IPS-18c (cell line): ENCODE measurements around the gene MEIOC.
"Not testable (repeated sequence)": the region's sequence is repeated elsewhere in the genome, so short reads cannot be mapped to it uniquely, and the experiment has no call there.

ENCODE experiments used
- H3K4me3 ChIP-seq: 2 replicates; pipeline ENCODE4 v1.7.0; 2013; ENCODE audit warnings: low read depth, mild to moderate bottlenecking, low read length, moderate library complexity; ENCODE audit not compliant: insufficient read depth
- H3K9me3 ChIP-seq: one replicate; pipeline ENCODE4 v1.6.1; 2013; ENCODE audit warnings: mild to moderate bottlenecking, low read length, moderate library complexity; ENCODE audit not compliant: control insufficient read depth, insufficient read depth

MEIOC gene

DNA sequence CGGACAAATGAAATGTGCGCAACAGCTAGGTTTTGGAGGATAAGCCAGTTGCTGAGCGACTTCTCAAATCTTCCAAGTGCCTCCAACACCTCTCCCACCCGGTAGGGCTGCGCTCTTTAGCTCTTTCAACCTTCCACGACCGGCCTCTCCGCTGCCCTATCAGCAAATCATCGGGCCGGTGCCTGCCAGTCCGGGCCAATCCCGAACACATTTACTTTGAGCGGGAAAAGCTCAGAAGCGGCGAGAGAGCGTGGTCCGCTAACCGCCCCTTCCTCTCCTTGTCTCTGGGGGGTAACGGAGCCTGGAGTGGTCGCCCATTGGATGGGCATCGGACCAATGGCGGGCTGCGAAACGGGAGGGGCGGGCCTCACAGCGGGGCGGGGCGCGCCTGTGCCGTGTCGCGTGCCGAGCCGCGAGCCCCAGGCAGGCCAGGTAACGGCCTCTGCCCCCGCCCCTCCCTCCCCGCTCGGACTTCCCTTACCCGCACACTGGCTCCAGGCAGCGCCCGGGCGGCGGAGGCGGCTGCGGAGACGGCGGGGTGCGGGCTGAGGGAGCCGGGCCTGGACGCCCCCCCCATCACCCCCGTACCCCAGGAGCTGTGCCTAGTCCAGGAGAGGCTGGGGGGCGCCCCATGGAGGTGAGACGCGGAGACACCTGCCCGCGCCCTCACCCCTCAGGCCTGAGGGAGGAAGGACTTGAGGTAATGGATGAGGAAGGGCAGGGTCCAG lies at the start of gene MEIOC:
MEIOC (plus strand) TSS at position 486 of the 728 bp plus-strand sequence; CDS start at position 632, 146 bp downstream.
- Histone ChIP-seq H3K9me3 (peaks cover 5% of the 10 kb centered on the region), H3K4me3 (peak within 1 kb of the TSS; percentile 47)

GRCh38 chr17:44606658-44607057 lies 49.6 kb upstream of the MEIOC start:
- Histone ChIP-seq H3K4me3 (no peak overlapping the region), H3K9me3 (peaks cover 2% of the 10 kb centered on the region)

DNA sequence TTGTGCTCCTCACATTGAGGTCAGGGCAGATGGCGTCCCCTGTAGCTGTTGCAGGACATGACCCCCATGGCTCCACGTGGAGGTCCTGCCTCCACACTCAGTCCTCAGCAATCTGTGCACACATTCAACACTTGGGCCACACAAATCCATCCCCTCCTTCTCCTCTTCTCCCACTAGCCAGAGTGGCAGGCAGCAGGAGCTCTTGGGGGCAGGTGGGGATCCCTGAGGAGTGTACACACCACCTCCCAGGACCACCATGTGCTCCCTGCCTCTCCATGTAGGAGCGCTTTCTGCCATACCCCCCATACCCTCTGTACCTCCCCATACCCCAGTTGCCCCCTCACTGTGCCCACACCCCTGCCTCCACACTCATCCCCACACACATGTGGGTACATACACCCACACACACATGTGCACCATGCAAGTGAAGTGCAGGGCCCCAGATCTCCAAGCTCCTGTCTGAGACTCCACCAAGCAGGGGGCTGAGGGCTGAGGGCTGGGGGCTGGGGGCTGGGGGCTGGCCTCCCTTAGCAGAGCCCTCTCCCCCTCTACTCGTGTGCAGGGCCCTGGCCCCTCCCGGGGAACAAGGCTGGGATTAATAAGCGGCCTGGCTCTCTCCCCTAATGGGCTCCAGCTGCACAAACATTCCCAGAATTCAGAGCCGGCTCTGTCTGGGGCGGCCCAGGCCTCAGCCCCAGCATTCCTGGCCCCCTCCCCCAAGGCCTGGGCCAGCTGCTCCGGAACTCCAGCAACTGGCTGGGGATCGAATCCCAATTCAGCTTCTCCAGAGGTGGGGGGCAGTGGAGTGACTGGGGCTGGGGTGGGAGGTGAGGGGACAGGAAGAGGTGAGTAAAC lies 48.2 kb upstream of the MEIOC start:
- H3K4me3 ChIP-seq, result no peak overlapping the region
- H3K9me3 ChIP-seq, result peaks cover 2% of the 10 kb centered on the region

DNA sequence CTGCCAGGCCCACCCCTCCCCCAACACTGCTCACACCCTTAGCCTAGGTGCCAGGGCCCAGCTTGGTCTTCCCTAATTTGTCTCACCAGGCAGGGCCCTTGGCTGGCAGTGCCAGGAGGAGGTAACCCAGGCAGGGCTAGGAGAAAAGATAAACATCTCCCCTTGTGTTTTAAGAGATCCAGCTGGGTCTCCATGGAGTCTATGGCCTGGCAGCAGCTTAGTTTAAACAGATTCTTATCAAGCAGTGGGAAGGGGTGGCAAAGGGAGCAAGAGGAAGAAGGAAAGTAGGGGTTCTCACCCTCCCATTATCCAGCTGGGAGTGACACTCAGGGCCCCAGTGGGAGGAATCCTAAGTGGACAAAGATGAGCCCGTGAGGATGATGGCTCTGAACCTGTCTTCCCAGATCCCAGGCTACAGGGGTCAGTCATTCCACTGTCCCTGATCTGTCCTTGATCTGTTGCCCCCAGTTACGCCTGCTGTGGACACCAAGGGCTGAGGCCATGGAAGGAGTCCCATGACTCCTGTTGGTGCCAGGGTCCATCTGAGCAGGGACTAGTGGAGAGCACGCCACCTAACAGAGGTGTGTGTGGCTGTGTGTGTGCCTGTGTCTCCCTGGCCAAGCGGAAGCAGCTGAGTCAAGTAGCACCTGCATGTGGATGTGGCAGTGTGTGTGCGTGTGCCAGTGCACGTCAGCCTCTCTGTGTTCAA lies 47.4 kb upstream of the MEIOC start:
- Histone ChIP-seq H3K9me3 (peaks cover 2% of the 10 kb centered on the region), H3K4me3 (no peak overlapping the region)

DNA sequence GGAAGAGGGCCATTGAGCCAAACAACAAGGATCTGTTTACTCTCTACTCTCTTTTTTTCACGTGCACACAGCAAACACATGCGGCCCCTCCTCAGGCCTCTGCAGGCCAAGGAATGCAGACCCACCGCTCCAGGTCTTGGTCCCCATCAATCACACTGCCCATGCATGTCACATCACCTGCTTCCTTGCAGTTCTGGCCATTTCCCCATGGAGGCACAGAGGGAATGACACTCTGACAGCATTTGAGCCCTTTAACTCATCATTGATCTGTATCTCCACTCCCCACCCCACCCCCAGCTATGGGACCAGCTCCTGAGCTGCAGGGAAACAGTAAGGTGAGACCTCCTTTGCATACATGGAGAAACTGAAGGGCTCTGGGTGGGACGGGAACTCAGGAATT lies 45.9 kb upstream of the MEIOC start:
- H3K9me3 ChIP-seq, result peaks cover 2% of the 10 kb centered on the region
- H3K4me3 ChIP-seq, result no peak overlapping the region

DNA sequence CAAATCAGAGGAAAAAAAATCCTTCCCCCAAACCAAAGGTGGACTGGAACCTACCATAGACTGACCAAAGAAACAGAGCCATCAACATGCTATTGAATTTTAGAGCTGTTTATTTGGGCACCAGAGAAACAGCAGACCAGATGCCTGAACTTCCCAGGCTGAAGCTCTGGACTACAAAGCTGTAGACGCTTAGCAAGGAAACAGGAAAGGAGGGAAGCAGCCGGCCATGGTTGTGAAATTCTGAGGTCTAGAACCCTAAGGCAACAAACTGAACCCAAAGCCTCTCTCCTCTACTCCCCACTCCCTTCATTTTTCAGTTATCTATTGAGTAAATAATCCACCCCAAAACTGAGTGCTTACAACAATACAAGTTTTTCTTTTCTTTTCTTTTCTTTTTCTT lies 45.4 kb upstream of the MEIOC start:
- Histone ChIP-seq H3K4me3 (no peak overlapping the region), H3K9me3 (peaks cover 2% of the 10 kb centered on the region)

DNA sequence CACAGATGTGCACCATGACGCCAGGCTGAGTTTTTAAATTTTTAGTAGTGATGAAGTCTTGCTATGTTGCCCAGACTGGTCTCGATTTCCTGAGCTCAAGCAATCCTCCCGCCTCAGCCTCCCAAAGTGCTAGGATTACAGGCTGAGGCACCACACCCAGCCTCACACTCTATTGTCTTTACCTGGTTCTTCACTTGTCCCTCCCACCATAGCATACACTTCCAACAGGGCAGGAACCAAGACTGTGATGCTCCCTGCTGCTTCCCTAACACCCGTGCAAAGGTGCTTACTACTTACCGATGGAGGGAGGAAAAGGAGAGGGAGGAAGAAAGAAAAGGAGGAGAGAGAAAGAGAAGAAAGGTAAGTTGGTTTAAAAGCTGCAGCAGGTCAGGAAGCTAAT lies 41.4 kb upstream of the MEIOC start:
- H3K4me3 ChIP-seq, result no peak overlapping the region
- no peaks in the 10 kb centered on the region for H3K9me3 ChIP-seq

GRCh38 chr17:44618652-44619051 lies 37.6 kb upstream of the MEIOC start:
- H3K4me3 ChIP-seq, H3K9me3 ChIP-seq: not testable (repeated sequence)

DNA sequence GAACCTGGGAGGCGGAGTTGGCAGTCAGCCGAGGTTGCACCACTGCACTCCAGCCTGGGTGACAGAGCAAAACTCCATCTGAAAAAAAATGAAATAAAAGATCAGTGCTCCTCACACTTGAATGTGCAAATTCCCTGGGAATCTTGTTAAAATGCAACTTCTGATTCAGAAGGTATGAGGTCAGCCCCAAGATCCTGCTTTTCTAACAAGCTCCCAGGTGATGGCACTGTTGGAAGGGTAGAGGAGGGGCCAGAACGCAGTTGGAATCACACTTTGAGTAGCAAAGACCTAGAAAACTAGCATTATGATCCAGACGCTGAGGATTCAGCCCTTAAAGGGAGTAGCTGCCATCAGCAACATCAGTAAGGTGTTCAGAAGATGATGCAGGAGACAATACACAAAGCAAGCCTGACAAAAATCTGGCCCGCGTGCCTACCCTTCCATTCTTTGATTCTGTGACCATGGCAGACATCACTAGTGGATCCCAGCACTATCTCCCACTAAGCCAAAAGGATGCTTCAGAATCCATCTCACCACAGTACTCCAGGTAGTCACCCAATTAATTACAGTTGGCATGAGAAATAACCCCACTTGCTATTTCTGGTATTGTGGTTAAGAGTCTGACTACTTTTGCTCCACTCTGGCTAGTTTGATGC lies 33.1 kb upstream of the MEIOC start:
- no peaks in the 10 kb centered on the region for H3K9me3 ChIP-seq
- no peak overlapping the region for H3K4me3 ChIP-seq

GRCh38 chr17:44627513-44628242 lies 28.6 kb upstream of the MEIOC start:
- Histone ChIP-seq H3K9me3 (no peaks in the 10 kb centered on the region), H3K4me3 (no peak overlapping the region)

DNA sequence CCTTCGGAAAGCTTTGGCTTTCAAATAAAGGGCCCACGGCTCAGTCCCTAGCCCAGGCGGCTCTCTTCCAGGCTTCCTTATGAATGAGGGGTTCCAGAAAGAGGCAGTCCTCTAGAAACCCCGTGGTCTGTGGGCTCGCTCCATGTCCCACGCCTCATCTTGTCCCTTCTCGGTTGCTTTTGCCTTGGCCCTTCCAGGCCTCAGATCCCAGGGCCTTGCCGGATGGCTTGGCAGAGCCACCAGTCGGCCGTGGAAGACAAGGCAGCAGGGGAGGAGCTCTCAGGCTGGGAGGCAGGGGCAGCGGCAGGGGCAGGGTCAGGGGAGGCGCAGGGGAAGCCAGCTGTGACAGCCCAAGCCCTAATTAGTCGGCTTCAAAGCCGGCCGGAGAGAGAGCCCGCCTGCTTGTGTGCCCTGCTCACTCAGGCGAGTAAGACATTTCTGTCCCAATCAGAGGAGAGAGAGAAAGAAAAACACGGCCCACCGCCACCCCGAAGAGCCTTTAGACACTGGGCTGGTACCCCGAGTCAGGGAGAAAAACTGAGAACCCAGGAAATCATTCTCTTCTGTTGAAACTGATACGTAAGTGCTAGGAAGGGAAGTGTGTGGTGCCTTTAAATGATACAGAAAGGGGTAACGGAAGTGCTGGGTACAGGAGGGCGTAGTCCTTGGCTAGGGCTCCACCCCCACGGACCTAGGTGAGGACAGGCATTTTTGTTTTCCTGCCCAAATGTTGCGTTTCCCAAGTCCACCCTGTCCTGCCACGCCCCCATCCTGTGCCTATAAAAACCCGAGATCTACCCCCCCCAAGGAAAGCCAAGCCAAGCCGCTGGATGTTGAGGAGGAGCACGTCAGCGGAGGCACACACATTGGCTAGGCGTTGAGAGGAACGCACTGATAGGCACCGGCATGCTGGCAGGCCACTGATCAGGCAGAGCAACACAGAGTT lies 27.8 kb upstream of the MEIOC start:
- Histone ChIP-seq H3K4me3 (no peak overlapping the region; the same call in 1 of the 2 replicates), H3K9me3 (no peaks in the 10 kb centered on the region)

DNA sequence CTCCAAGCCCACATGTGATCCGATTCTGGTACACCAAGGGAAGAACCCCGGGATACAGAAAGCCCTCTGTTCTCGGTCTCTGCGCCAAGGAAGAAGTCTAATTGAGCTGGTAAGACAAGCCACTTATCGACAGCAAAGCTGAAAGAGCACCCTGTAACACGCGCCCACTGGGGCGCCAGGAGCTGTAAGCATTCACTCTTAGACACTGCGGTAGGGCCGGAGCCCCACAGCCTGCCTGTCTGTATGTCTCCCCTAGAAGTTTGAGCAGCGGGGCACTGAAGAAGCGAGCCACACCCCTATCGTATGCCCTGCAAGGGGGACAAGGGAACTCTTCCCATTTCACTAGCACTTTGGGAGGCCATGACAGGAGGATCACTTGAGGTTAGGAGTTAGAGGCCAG lies 27.0 kb upstream of the MEIOC start:
- Histone ChIP-seq H3K9me3 (no peaks in the 10 kb centered on the region), H3K4me3 (no peak overlapping the region)

DNA sequence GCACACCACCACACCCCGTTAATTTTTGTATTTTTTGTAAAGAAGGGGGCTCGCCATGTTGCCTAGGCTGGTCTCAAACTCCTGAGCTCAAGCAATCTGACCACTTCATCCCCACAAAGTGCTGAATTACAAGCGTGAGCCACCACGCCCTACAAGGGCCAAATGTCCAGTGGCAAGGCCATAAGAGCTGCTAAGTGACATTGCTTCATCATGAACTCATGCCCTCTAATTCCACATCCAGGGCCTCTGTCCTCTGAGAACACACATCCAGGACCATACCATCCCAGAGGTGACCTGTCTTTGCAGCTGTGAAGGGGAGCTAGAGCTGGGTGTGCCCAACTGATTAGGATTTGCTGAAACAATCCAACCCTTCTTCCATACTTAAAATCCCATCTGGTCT lies 25.6 kb upstream of the MEIOC start:
- Histone ChIP-seq H3K9me3 (no peaks in the 10 kb centered on the region), H3K4me3 (no peak overlapping the region)

DNA sequence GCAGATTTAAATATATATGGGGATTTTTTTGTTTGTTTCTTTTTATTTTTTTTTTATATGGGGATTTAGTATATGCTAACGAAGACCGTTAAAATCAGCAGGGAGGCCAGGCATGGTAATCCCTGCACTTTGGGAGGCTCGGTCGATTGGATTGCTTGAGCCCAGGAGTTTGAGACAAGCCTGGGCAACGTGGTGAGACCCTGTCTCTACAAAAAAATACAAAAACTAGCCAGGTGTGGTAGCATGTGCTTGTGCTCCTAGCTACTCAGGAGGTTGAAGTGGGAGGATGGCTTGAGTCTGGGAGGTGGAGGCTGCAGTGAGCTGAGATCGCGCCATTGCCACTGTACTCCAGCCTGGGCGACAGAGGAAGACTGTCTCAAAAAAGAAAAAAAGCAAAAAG lies 22.3 kb upstream of the MEIOC start:
- Histone ChIP-seq H3K9me3 (no peaks in the 10 kb centered on the region), H3K4me3 (no peak overlapping the region)

DNA sequence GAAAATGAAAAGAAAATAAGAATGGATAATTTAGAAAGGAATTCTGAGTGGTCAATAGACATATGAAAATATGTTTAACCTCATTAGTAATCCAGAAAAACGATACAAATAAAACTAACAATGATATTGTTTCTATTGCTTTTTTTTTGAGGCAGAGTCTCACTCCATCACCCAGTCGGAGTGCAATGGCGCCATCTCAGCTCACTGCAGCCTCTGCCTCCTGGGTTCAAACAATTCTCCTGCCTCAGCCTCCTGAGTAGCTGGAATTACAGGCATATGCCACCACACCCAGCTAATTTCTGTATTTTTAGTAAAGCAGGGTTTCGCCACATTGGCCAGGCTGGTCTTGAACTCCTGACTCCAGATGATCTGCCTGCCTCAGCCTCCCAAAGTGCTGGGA lies 21.9 kb upstream of the MEIOC start:
- not testable (repeated sequence) for H3K9me3 ChIP-seq, H3K4me3 ChIP-seq

GRCh38 chr17:44636562-44636961 lies 19.7 kb upstream of the MEIOC start:
- no peak overlapping the region for H3K4me3 ChIP-seq

More at GRCh38 chr17:44636562-44636961, 19.7 kb upstream of the MEIOC start:
- H3K9me3 ChIP-seq, result no peaks in the 10 kb centered on the region
